MV-4-11 (cell line): ENCODE results near the gene KCNS1.
A peak's percentile ranks its signal among the peaks of the same experiment; 100 is the strongest.

Experiments used
- DNase-seq: peaks from one replicate; lab custom pipeline; 2025; lab: John Stamatoyannopoulos, UW

KCNS1 gene

GRCh38 chr20:45051204-45052060, 49.5 kb downstream of the KCNS1 start:
- peak; percentile 29 for DNase-seq

- DNase-seq, result peak; percentile 16
These were observed 50.9 kb downstream of the KCNS1 start for GRCh38 chr20:45049904-45050471.

GRCh38 chr20:45049438-45049837, 51.5 kb downstream of the KCNS1 start:
- no peak for DNase-seq

GRCh38 chr20:45047581-45048119, 53.3 kb downstream of the KCNS1 start:
- DNase-seq, result no peak

- no peak for DNase-seq
These were observed 56.3 kb downstream of the KCNS1 start for GRCh38 chr20:45044601-45045000.

GRCh38 chr20:45044084-45044573, 56.8 kb downstream of the KCNS1 start:
- peak; percentile 74 for DNase-seq

GRCh38 chr20:45042978-45043377, 57.9 kb downstream of the KCNS1 start:
- no peak for DNase-seq
